Activated naive CD4-positive, alpha-beta T cell (primary cell): Measurements from ENCODE around the gene UBE2L3.
"Not testable (repeated sequence)": the region's sequence is repeated elsewhere in the genome, so short reads cannot be mapped to it uniquely, and the experiment has no call there.

ENCODE experiments used
- DNase-seq, 4 experiments: peaks; one replicate each; lab custom pipeline; 2025; lab: John Stamatoyannopoulos, UW

Gene UBE2L3

DNA sequence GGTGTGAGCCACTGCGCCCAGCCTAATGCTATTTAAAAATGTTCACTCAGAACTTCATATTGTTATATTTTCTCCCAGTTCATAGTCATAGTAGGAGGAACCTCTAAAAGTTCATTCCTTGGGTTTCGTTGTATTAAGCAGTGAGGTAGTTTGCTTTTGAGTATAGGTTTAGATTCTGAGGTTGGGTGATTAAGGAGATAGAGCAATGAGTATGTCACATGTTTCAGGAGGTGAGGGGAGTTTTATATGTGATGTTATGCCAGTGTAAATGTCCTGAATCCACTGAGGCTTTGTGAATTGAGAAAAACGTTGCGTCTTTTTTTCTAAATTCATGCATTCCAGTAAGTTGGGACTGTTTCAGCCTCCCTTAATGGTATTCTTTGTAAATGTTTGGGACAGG, 4.2 kb downstream of the UBE2L3 start:
- DNase-seq: no peak

DNA sequence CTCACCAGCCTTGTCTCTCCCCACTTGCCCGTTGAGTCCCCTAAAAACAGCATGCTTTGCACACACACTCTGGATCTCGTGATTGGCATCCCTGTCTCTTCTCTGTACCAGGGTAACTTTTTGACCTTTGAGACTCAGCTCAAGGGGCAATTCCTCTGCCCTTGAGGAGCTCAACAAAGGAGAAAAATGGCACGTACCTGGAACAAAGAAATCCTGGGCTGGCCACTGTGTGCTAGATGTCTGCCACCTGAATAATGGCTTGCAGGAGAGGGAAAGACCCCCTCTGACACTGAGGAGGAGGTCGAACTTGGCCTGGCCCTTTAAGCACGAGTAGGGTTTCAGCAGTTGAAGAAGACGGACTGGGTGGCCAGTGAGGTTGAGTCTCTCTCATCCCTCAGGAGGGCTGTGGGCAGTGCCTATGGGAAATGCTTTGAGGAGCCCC, 5.8 kb downstream of the UBE2L3 start:
- DNase-seq: no peak

DNA sequence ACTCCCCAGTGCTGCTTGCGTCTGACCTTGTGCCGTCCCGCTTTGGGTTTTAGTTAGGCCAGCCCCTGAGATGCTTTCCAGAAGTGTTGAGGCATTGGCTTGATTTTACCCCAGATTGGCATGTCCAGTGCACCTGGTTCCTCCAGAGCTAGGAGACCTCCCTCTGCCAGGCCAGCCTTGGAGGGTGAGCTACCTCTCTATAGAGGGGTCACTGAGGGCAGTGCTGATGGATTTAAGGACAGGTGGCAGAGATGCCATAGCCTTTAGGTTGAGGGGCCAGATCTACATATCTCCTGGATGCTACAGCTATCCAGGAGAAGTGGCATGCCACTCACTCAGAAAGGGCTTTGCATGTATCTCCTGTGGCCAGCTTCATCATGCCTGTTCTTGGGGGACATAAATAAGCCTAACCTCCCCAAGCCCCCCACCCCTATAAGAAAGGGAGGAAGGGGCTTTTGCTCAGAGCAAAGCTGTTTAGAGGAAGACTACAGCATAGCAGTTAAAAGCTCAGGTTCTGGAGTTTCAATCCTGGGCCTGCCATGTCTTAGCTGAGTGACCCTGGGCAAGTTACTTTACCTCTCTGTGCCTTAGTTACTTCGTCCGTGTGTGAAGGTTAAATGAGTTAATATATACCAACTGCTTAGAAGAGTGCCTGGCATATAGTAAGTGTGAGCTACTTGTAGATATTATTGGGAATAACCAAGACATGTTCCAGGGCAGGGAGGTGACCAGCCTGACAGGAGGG, 6.4 kb downstream of the UBE2L3 start:
- DNase-seq: no peak

DNA sequence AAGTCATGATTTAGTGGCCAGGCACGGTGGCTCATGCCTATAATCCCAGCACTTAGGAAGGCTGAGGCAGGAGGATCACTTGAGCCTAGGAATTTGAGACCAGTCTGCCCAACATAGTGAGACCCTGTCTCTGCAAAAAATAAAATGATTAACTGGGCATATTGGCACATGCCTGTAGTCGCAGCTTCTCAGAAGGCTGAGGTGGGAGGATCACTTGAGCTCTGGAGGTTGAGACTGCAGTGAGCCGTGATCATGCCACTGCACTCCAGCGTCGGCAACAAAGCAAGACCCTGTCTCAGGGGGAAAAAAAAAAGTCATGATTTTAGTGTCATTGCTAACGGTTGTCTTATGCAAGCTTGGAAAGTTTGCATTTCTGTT, 11.9 kb downstream of the UBE2L3 start:
- DNase-seq: no peak

DNA sequence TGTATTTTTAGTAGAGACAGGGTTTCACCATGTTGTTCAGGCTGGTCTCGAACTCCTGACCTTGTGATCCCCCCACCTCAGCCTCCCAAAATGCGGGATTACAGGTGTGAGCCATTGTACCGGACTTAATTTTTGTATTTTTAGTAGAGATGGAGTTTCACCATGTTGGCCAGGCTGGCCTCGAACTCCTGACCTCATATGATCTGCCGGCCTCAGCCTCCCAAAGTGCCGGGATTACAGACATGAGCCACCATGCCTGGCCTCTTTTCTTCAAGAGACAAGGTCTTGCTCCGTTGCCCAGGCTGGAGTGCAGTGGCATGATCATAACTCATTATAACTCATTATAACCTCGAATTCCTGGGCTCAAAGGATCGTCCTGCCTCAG, 13.1 kb downstream of the UBE2L3 start:
- DNase-seq: not testable (repeated sequence)

DNA sequence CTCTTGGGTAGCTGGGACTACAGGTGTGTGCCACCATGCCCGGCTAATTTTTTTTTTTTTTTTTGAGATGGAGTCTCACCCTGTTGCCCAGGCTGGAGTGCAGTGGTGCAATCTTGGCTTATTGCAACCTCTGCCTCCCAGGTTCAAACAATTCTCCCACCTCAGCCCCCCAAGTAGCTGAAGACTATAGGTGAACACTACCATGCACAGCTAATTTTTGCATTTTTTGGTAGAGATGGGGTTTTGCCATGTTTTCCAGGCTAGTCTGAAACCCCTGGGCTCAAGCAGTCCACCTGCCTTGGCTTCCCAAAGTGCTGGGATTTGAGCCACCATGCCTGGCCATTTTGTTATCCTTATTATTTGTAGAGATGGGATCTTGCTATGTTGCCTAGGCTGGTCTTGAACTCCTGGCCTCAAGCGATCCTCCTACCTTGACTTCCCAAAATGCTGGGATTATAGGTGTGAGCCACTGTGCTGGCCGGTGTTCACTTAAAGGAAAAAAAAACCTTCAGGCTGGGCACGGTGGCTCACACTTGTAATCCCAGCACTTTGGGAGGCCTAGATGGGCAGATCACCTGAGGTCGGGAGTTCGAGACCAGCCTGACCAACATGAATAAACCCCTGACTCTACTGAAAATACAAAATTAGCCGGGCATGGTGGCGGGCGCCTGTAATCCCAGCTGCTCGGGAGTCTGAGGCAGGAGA, 13.6 kb downstream of the UBE2L3 start:
- not testable (repeated sequence) for DNase-seq

DNA sequence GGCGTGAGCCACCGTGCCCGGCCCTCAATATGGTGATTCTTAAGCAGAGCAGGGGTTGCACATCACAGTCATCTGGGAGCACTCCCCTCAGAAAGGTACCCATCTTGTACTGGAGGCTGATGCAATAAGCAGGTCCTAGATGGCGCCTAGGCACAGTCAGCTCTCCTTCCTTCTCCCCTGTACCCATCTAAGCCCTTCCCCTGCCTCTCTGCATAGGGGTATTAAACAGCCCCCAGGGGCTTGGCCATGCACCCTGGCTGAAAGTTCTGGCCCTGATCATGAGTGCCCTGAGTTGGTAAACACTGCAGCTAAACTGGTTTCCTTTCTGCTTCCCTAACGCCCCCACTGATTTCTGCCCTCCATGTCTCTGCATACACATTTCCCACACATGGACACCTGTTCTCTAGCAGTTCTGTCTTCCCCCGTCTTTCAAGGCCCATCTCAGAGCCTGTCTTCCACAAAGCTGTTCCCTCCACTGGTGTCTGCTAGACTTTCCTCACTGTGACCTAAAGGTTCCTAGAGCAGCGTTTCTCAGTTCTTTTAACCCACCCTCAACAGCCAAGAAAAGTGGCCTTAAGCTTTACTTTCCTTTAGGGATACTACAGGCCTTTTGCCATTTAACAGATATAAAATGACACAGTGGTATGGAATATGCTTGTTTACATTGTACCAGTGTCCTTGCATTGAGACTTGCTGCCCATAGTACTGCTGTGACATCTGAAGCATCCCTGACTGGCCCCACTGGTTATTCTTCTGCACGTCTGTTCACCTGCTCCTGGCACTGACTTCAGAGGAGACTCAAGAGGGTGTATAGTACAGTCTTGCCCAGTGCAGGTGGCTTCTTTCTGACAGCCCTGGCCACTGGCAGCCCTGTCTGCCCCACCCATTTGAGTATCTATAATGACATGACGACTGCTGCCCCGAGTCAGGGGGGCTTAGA, 15.6 kb downstream of the UBE2L3 start:
- no peak for DNase-seq

DNA sequence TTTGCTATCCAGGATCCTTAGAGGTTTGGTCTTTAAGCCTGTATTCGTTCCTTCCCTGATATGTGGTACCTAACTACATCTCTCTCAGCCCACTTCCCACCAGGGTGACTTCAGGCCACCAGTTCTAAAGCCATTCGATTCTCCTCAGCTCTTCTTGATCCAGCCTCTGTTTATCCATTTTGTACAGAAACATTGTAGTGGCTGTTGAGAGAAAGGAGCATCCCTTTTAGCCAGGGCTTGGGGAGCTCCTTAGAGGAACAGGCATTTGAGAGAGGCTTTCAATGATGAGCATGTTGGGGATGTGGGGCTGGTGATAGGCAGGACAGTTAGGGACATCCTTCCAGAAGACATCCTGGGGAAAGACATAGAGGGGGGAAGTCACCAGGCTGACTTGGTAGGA, 17.9 kb downstream of the UBE2L3 start:
- no peak for DNase-seq

DNA sequence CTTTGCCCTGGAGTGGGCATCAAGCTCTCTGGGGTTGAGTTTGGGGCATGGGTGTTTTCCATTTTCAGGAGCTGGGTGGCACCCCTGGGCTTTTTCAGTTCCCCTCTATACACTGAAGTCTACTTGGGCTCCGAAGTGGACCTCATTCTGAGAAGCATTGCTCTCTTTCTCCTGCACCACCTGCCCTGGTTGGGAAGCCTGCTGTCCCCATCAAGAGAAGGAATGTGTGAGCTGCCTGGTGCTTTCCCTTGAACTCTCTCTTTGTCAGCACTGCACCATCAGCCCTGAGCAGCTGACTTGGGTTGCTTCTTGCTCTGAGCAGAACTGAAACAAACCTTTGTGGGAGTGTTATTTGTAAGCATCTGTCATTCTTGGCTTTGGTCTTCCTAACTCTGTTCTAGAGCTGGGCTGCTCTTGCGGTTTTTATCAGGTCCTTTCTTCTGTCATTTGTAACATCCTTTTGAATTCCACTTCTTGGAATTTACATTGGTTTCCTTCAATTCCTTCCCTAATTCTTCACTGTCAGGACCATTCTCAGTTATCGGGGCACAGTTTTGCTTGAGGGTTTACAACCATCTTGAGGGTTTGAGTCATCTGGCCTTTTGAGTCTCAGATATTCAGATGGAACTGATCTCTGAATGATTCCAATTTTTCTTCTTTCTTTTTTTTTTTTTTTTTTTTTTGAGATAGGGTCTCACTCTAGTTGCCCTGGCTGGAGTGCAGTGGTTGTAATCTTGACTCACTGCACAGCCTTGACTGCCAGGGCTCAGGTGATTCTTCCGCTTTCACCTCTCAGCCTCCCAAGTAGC, 20.5 kb downstream of the UBE2L3 start:
- no peak for DNase-seq

DNA sequence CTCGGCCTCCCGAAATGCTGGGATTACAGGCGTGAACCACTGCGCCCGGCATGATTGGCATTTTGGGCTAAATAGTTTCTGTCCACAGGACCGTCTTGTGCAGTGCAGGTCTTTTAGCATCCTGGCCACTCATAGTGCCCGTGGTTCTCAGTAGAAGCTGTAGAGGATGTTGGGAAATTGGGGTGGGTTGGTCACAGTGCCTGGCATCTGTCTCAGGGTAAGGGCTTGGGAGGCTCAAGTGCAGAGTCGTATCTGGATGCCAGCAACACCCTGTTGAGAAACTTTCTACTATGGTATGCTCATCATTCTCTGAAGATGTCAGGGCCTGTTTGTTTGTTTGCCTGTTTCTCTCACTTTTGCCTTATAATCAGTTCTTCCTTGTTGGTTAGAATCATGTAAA, 21.9 kb downstream of the UBE2L3 start:
- DNase-seq: no peak

DNA sequence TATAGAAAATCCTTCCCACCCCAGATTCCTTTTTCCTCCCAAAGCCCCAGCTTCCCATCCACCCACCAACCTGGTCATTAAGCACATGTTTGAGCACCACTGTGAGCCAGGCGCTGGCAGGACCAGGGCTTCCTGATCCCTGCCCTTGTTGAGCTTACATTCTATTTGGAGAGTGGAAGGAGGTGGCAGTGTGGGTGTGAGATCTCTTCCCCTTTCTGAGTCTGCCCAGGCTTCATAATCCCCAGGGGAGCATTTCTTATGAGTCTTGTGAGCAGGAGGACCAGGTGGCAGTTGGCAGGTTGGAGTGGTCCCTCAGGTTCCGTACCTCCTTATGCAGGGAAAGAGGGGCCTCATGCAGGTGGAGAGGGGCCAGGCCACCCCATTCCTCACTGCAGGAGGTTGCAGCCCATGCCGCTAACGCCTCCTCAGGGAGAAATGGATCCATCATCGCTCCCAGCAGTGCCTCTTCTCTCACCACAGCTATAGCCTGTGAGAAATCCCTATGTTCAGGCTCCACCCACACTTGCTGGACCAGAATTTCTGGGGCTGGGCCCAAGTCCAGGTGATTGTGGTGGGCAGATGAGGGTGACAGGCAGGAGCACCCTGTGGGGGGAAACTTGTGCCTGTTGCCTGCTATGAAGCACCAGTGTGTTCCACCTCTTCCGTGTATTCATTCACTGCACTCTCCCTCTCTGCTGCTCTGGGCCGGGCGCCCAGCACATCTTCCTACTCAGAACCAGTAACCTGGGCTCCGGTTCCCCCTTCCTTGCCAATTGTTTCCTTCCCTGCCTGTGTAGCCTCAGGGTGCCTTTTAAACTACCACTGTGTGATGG, 23.5 kb downstream of the UBE2L3 start:
- no peak for DNase-seq

DNA sequence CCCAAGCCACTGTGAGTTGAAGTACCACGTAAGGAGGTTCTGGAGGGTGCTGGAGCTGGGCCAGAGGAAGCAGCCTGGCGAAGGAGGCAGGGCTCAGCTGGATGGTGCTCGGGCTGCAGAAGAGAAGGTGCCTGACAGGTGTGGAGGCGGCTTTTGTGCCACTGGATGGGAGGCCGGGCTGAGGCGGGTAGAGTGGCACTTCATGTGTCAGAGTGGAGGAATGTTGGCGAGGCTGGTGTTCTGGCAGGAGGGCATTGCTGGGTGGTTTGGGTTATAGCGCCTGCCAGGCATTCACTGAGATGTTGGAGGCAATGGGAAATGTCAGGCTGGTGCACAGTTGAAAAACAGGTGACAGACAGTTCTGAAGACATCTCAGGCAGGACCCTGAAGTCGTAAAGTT, 24.2 kb downstream of the UBE2L3 start:
- DNase-seq: no peak

DNA sequence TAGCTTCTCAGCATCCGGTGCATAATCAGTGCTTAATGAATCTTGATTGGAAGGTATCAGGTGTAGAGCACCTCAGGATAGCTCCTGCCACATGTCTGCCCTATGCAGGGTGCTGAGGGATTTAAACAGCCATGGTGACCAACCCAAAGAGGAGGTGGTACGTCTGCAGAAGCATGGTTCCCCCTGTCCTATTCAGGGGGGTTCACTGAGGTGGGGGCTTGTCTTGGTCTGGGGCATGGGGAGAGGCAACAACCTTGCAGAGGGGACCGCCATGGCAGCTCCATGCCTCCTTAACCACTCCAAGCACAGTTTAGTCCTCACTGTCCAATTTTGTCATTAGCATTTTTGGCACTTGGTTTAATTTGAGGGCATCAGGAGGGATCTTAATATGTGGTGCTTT, 24.9 kb downstream of the UBE2L3 start:
- no peak for DNase-seq

DNA sequence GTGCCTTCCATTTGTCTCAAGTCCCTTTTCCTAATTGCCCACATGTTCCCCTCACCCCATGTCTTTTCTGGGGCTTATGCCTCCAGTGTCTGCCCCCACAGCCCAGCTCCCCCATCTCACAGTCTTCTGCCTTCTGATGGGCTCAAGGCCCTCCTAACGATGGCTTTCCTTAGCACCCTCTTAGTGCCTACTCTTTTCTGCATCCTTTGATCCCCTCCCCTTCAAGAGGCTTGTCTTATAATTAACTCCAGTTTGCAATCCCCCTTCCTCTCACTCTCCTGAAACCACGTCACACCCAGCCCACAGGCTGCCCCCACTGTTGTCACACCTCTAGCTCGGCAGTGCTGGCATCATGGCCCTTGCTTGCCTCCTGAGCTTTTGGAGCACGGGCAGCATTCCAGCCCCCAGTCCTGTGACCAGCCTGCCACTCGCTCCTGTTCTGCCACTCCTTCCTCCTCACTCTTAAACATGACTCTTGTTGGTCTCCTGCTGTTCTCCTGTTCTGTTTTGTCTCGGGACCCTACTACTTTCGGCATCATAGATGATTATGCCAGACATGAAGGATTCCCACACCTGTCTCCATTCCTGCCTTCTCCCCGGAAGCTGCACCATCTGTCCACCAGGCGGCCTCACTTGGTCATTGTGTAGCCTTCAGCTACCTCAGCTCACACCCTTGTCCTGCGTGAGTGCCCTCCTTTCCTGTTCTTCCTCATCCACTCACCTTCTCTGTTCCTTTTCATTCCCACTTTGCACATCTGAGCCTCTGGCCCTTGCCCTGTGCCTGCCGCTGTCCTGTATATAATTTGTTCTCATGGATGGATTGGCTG, 26.1 kb downstream of the UBE2L3 start:
- no peak for DNase-seq

DNA sequence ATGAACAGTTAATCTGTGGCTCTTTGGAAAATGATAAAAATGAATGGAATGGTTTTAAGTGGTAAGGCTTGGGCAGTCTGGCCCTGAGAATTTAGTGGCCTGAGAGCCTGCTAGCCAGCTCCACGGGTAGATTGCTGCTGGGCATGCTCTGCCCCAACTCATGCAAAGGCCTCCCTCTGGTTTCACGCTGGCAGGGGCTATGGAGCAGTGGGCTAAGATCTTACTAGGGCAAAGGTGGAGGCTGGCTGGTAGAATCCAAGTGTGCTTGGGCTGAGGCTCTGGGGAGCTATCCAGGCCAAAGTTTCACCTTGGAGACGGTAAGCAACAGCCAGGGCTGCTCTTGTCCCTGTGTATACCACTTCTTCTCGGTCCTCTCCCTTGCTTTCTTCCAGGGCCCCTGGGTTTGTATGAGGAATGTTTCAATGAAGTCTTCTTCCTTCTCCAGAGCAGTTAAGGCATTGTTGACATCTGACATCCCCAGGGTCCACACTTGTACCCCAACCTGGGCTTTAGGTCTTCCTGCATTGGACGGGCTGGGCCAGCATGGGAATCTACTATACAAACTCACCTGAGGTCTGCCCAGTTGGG, 27.4 kb downstream of the UBE2L3 start:
- no peak for DNase-seq

DNA sequence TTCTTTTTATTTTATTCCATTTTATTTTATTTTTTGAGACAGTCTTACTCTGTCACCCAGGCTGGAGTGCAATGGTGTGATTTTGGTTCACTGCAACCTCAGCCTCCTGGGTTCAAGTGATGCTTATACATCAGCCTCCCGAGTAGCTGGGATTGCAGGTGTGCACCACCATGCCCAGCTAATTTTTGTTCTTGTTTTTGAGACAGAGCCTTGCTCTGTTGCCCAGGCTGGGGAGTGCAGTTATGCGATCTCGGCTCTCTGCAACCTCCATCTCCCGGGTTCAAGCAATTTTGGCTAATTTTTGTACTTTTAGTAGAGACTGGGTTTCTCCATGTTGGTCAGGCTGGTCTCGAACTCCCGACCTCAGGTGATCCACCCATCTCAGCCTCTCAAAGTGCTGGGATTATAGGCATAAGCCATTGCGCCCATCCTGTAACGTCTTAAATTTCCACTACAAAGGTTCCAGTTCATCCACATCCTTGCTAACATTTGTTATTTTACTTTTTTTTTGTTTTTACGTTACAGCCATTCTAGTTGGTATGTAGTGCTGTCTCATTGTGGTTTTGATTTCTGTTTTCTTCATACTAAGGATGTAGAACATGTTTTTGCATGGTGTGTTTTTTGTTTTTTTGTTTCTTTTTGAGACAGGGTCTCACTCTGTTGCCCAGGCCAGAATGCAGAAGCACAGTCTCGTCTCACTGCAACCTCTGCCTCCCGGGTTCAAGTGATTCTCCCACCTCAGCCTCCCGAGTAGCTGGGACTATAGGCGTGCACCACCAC, 29.0 kb downstream of the UBE2L3 start:
- DNase-seq: not testable (repeated sequence)

DNA sequence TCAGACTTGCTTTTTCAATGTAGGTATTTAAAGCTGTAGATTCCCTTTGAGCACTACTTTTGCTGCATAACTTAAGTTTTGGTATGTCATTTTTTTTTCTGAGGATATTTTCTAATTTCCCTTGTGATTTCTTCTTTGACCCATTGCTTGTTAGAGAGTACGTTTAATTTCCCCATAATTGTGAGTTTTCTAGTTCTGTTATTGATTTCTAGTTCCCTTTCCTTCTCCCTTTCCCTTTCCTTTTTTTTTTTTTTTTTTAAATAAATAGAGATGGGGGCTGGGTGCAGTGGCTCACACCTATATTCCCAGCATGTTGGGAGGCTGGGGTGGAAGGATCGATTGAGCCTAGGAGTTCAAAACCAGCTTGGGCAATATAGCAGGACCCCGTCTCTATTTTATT, 30.8 kb downstream of the UBE2L3 start:
- DNase-seq: no peak

DNA sequence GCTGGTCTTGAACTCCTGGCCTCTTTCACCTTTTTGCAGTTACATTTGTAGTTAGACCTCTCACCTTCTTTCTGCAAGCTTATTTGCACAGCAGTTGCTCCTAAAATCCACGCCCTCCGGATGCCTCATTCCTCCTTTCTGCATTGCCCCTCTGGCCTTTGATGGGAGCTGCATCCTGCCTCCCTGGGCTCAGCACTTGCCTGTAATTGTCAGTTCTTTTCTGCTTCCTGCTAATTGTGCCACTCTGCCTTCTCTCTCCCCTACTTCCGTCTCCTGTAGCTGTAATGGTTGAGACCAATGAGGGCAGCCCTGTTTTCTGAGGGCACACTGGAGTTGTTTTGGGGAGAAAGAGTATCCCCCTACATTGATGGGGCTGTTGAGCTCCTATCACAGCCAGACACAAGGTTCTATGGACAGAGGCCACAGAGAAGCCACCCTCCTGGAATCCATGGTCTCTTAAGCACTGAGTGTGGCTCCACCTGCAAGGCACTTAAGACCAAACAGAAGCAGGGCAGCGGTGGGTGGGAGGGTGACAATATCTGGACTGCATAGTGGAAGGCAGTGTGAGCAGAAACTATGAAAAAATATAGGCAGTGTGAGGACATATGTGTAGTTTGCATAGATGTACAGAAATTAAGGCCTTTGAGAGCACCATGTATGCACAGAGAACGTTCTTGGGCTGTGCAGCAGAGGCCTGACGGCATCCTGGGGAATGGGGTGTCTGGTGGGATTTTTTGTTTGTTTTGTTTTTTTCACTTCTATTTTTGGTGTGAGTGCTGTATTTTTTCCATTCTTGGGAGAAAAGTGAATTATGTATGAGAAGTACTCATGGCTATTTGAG, 31.8 kb downstream of the UBE2L3 start:
- DNase-seq: no peak
